Erythroblast (primary cell): ENCODE measurements around the gene AXIN1.

Experiments used
- GATA1 ChIP-seq: IDR thresholded peaks from 2 replicates; pipeline ENCODE4 v1.6.1; 2011; ENCODE audit warnings: low read depth, mild to moderate bottlenecking, control low read depth, low read length, moderate library complexity
- POLR2A ChIP-seq: IDR thresholded peaks from 2 replicates; pipeline ENCODE4 v1.6.1; 2011; ENCODE audit warnings: mild to moderate bottlenecking, low read length

DNA sequence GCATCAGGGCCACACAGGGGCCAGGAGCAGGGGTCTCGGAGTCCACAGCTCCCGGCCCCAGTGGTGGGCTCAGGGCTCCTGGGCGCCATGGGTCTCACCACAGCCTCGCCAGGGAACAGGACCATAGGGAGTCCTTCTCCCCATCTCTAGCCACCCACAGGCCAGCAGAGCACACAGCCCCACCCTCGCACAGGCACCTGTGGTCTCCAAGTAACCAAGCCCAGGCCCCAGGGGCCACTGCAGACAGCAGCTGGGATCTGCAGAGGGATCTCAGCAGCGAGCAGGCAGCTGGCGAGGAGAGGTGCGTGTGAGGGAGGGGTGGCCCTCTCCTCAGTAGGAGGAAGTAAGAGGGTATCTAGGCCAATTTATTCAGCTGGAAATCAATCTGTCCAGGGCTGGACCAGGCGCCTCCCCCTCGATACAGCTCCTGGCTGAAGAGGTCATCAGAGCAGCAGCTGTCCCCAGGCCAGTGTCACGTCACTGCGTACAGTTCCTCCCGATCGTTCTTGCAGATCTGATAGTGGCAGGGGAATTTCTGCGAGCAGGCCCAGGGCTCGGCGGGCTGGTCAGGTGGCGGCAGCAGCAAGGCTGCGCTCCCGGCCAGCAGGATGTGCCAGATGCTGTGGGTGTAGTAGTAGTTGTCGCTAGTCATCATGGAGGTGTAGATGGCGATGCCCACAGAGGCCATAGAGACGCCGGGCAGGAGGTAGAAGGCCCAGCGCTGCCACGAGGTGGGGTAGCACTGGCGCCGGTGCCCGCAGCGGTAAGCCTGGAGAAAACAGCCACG, 19.2 kb upstream of the AXIN1 start:
- TF ChIP-seq POLR2A = no peak
- no peak for TF ChIP-seq GATA1
